HG03432 (cell line): Measurements from ENCODE around the gene CFAP53.
"Not testable (repeated sequence)": the region's sequence is repeated elsewhere in the genome, so short reads cannot be mapped to it uniquely, and the experiment has no call there.

Source experiments
- ATAC-seq: cut with Tn5 transposase; IDR thresholded peaks from one replicate; pipeline ENCODE4 v1.9.1; 2021; ENCODE audit warnings: mild to moderate bottlenecking, moderate library complexity; ENCODE audit not compliant: unreplicated experiment

The CFAP53 gene

GRCh38 chr18:50288348-50289107, 22.2 kb upstream of the CFAP53 start:
- not testable (repeated sequence) for ATAC-seq

- ATAC-seq = peak; percentile 87
These were observed 21.4 kb upstream of the CFAP53 start, which contains the start of gene CXXC1 for GRCh38 chr18:50287441-50288347. TSS of gene CXXC1 (minus strand) at chr18:50287692. CDS start at chr18:50287589, 103 bp downstream.

GRCh38 chr18:50287028-50287440, 20.7 kb upstream of the CFAP53 start:
- ATAC-seq = no peak

- ATAC-seq = no peak
These were observed 20.2 kb upstream of the CFAP53 start for GRCh38 chr18:50286391-50287027.

DNA sequence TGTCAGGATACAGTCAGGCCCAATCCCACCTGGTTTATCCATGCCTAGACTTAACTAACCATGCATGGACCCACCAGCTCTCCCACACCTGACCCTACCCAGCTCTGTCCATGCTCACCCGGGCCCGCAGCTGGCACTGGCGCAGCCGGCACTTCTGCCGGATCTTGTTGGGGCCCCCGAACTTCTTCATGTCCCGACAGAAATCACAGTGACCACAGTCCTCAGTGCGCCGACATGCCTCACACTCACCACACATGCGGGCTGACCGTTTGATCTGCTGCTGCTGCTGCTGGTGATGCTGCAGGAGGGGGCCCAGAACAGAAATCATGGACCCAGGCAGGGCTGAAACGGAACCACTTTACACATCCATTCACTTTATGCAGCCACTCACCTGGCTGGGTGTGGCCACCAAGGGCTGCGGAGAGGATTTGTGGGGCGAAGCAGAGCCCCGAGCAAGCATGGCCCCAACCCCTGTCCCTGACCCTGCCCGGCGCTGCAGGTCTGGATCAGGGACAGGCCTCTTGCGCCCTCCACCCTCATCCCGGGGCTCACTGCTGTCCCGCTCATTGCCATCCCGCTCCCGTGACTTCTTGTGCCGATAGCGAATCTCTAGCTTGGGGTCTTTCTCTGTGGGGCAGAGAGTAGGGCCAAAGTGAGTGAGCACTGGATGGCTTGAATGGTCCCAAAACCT, 19.5 kb upstream of the CFAP53 start:
- no peak for ATAC-seq

- no peak for ATAC-seq
These were observed 18.8 kb upstream of the CFAP53 start for GRCh38 chr18:50285071-50285470.

DNA sequence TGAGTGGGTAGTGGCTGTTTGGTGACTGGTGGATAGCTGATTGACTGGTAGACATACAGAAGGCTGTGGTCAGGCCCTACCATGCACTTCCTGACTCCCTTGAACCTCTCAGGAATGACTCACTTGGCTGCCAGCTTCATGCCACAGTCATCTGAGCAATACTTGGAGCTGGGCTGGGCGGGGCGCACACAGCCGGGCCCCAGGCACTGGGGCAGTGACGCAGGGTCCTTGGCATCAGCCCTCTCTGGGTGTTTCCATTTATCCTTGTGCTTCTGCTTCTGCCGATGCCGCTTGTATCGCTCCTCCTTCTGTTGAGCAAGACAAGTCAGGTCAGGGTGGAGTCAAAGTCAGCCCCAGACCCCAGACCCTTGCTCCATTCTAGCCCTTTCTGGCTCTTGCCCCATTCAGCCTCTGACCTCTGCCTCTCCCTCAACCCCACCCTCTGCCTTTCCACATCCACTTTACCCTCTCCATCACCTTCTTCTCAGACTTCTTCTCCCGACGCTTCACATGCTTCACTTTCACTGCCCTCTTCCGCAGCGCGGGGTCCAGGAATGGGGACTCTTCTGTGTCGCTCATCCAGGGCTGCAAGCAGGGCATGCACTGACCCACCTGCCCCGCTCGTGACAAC, 18.1 kb upstream of the CFAP53 start:
- no peak for ATAC-seq

DNA sequence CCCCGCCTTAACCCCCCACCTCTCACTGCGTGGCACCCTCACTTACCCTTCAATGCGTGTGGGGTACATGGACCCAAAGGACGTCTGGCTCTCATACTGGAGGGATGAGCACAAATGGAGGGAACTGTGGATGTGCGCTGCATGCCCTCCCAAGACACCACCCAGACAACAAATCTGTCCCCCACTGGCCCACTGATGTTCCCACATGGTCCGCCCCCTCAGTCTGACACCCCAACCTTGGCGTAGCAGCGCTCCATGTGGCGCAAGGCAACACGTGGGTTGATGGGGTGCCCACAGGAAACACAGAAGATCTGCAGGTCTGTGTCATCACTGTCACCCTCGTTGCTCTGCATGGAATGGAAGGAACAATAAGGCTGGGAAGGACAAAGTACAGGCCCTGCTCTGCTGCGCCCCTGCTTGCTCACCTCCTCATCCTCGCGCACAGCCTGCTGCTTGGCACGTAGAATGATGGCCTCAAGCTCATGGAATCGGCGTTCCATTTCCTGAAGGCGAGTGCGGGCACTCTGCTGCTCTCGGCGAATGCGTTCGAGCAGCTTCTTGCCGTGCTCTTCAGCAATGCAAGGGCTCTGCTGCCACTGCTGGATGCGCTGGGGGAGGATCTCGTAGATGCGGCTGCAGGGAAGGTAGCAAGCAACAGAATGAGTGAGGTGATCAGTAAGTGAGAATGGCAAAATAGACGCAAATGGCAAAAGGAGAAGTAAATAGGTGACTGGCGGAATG, 17.3 kb upstream of the CFAP53 start:
- ATAC-seq = no peak

GRCh38 chr18:50282521-50283335, 16.4 kb upstream of the CFAP53 start:
- no peak for ATAC-seq

- no peak for ATAC-seq
These were observed 15.8 kb upstream of the CFAP53 start for GRCh38 chr18:50281972-50282520.

- ATAC-seq = peak; percentile 92
These were observed 15.1 kb upstream of the CFAP53 start, which contains the start of gene MBD1 for GRCh38 chr18:50281295-50281971. TSS of gene MBD1 (minus strand) at chr18:50281523. CDS start at chr18:50279992, 1,531 bp downstream.

DNA sequence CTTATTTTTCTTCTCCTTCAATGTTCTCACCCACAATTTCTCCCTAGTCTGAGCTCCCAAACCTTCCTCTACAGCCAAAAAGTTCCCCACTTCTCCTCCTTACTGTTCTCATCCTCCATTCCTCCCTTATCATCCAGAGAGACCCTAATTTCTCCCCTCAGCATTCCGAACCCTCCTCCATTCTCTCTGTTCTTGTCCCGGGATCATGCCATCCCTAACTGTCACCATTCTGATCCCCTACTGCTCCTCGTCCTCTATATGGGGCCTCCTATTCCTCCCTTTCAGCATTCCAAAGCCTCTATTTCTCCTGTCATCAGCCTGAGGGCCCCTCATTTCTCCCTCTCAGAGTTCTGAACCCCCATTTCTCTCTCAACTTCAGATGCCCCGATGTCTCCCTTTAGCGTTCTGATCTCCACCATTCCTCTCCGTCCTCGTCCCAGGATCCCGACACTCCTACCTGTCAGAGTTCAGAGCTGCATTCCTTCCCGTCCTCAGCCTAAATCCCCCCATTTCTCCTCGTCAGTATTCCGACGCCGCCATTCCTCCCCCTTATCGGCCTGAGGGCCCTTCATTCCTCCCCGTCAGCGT, 14.5 kb upstream of the CFAP53 start:
- no peak for ATAC-seq

DNA sequence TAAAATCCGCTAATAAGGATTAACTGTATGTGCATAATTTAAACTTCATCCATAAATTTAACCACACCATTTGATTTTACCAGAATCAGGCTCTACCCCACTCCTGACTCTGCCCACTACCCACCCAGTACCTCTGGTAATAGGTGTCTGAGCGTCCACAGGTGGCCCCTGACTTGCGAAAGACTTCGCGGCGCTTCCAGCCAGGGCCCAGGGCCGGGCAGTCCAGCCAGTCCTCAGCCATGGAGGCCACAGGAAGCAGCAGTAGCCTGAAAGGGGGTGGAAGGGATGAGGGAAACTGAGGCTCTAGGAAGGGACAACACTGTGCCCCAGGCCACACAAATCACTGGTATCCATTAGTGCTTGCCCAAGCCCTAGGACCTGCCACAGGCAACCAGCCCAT, 13.5 kb upstream of the CFAP53 start:
- ATAC-seq = no peak

DNA sequence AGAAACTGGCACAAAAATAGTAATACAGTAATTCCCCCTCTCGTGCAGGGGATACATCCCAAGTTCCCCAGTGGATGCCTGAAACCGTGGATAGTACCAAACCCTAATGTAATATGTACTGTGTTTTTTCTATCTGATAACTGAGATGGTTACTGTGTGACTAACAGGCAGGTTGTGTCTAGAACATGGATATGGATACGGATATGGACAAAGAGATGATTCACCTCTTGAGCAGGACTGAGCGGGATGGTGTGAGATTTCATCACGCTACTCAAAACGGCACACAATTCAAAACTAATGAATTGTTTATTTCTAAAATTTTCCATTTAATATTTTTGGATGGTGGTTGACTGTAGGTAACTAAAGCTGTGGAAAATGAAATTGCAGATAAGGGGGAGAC, 11.6 kb upstream of the CFAP53 start:
- ATAC-seq = no peak

DNA sequence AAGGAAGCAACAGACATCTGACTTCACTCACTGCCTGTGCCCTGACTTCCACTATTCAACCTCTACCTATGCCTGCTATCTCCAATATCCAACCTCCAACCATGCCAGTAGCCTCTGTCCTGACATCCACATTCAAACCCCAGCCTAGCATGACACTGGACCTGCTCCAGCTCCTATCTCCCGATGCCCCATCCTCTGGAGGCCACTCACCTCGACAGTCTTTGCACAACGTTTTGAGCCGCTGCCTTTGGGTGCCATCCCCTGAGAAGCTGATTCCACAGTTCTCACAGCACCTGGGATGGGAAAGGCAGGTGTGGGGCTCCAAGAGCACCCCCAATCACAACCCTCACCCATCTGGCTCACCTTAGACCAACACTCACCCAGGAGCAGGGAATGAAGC, 10.2 kb upstream of the CFAP53 start:
- ATAC-seq = no peak

DNA sequence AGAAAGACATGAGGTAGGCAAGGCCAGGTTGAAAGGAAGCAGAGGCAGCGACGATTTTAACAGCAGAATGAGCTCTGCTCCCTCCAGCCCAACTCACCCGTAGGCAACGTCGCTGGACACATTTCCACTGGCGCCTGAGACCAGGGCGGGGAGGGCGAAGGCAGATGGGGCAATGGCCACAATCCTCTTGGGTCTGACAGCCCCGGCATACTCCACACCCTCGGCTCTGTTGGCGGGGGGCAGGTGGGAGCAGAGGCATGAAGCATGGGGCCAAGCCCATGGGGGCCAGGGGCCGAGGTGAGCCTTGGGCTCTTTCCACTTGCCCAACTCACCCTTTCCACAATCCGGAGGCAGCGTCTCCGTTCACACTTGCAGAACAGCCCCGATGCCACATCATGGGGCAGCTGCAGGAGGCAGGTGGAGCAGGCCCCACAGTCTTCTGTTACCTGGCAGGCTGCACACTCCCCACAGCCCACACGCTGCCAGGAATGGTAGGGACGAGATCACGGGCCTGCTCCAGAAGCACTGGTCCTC, 9.3 kb upstream of the CFAP53 start:
- no peak for ATAC-seq

GRCh38 chr18:50274941-50275340, 8.6 kb upstream of the CFAP53 start:
- no peak for ATAC-seq
